ENCODE data around the gene TMEM60.

DNA sequence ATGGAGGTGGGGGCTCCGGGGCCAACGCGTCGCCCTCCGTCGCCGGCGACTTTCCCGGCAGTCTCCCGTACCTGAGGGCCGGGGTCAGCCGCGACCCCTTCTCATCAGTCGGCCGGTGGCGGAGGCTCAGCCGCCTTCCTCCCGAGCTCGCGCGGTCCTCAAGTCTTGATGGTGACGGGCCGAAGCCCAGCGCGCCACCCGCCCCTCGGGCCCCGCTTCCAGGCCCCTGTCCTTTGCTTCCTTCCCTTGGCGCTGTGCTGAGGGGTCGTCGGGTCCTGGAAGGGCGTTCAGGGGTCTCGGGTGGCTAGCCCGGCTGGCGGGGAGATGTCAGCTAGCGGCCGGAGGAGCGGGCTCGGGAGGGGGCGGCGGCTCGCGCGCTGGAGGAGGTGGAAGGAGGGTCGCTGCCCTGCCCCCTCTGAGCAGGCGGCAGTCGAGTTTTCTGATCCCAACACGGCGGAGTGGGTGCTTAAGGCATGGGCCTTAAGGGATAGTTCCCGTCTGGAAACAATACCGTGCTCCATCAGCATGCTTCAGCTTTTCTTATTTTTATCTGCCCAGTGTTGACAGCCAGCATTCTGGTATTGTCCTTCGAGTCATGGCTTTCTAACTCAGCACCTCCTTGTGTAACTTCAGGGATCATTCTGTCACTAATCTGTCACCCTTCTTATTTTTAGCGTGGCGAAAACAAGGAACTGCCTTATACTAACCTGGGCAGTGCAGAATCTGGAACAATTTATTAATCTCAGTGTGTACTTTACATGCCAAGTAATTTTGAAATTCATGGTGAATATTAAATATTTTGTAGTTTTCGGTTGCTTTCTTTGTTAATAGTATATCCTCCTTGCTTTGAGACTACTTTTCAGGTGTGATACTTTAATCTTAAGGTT lies 1.1 kb upstream of the TMEM60 start:
- TF ChIP-seq EP300 (IDR thresholded peaks at IDR 0.05; ENCODE audit: borderline replicate concordance) (no peak), CREB1 (IDR thresholded peaks at IDR 0.05; ENCODE audit: low read depth) (no peak)
